Gastroesophageal sphincter (tissue), 3 donors: ENCODE results near the gene SESN2.

ENCODE experiments used
- POLR2A ChIP-seq, 2 donors: fragments of 450-650 bp; IDR thresholded peaks; one replicate each; pipeline ENCODE4 v1.6.1; 2017; ENCODE audit warnings: antibody characterized with exemption in 2 of 2, mild to moderate bottlenecking in 2 of 2, moderate library complexity in 1 of 2
- POLR2AphosphoS5 ChIP-seq: sonication (generic); formaldehyde crosslinking; IDR thresholded peaks from one replicate; pipeline ENCODE4 v1.6.1; 2017; ENCODE audit warnings: antibody characterized with exemption
- TF ChIP-seq, protein P1 (sequence below), 4 experiments: fragments of 200-600 bp in 2 of 4; fragments of 450-650 bp in 2 of 4; sonication (generic) in 1 of 4; IDR thresholded peaks; one replicate each; pipeline ENCODE4 v1.5.1; 2017 to 2019; ENCODE audit warnings: antibody characterized with exemption in 4 of 4, mild to moderate bottlenecking in 2 of 4, moderate library complexity in 2 of 4

DNA sequence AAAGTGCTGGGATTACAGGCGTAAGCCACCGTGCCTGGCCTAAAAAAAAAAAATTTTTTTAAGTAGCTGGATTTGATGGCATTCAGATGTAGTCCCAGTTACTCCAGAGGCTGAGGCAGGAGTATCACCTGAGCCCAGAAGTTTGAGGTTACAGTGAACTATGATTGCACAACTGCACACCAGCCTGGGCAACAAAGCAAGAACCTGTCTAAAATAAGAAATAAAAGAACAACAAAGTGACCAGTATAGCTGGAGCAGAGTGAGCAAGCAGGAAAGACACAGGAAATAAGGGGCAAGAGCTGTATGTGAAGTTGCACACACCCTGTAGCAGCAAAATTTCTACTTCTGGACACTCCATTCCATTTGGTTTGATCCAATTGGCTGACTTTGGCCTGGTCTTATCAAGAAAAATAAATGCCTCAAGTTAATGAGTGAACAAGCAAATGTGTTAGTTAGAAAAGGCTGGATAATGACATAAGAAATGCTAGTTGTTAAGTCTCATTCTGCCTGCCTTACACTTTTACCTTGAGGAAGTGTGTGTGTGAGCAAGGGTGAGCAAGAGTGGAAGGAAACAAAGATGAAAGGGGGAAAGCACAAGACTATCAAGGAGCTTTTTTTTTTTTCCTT lies 15.5 kb upstream of the SESN2 start:
- TF ChIP-seq POLR2A (IDR thresholded peaks at IDR 0.05) (no peak), POLR2AphosphoS5 (no peak)
- TF ChIP-seq, protein P1, sequence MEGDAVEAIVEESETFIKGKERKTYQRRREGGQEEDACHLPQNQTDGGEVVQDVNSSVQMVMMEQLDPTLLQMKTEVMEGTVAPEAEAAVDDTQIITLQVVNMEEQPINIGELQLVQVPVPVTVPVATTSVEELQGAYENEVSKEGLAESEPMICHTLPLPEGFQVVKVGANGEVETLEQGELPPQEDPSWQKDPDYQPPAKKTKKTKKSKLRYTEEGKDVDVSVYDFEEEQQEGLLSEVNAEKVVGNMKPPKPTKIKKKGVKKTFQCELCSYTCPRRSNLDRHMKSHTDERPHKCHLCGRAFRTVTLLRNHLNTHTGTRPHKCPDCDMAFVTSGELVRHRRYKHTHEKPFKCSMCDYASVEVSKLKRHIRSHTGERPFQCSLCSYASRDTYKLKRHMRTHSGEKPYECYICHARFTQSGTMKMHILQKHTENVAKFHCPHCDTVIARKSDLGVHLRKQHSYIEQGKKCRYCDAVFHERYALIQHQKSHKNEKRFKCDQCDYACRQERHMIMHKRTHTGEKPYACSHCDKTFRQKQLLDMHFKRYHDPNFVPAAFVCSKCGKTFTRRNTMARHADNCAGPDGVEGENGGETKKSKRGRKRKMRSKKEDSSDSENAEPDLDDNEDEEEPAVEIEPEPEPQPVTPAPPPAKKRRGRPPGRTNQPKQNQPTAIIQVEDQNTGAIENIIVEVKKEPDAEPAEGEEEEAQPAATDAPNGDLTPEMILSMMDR (IDR thresholded peaks at IDR 0.05): no peak
